GM12878 (cell line): Measurements from ENCODE around the gene TP53I11. TPM values are rescaled to one million over a fixed set of nuclear protein-coding genes. Genes with fewer than 3 reads are reported as not detected.

Experiments used
- ATAC-seq: fragments of 200-7000 bp; cut with Tn5 transposase; 3 replicates; pipeline ENCODE4 v1.9.1; 2020; ENCODE audit warnings: mild to moderate bottlenecking, moderate library complexity
- BruUV-seq: library from RNA; stranded (reverse); fragments of 400-500 nt; replicated peaks from 2 replicates; lab custom pipeline; 2021; lab: Mats Ljungman, UMichigan
- CTCF ChIA-PET: fragments of 300-600 bp; sonication (Branson Sonifier 250); formaldehyde crosslinking; extraction: SDS; loops from one replicate; lab custom pipeline; 2021; ENCODE audit warnings: inconsistent platforms; lab: Yijun Ruan, JAX
- POLR2A ChIA-PET: fragments of 350-600 bp; formaldehyde crosslinking; extraction: SDS; loops from one replicate; lab custom pipeline; 2021; ENCODE audit warnings: inconsistent platforms; lab: Charles Lee
- RAD21 ChIA-PET: fragments of 300-600 bp; sonication (Branson Sonifier 250); formaldehyde crosslinking; loops from one replicate; lab custom pipeline; 2023; ENCODE audit warnings: antibody characterized with exemption; ENCODE audit not compliant: unreplicated experiment; lab: Charles Lee
- SMC1A ChIA-PET: fragments of 300-600 bp; sonication (Branson Sonifier 250); formaldehyde crosslinking; loops from one replicate; lab custom pipeline; 2023; ENCODE audit not compliant: unreplicated experiment, uncharacterized antibody; lab: Charles Lee
- DNase-seq: peaks from one replicate; pipeline ENCODE4 v3.0.0-alpha.2; 2011; ENCODE audit warnings: low read depth, low spot score
- FAIRE-seq: peaks from 3 replicates; lab custom pipeline; 2011; peaks lifted over from hg19 to GRCh38; lab: Jason Lieb, UNC
- H2AFZ ChIP-seq: 2 replicates; pipeline ENCODE4 v1.6.0; 2011; ENCODE audit warnings: low read depth, low read length, control low read depth; ENCODE audit not compliant: control insufficient read depth
- H3K27ac ChIP-seq: 2 replicates; pipeline ENCODE4 v1.5.1; 2011; ENCODE audit warnings: control low read depth; ENCODE audit not compliant: control insufficient read depth, insufficient read depth
- H3K27me3 ChIP-seq, 2 experiments: replicated peaks in 1 of 2; 2 replicates each; pipeline versions ENCODE4 v1.6.0 to v1.6.1; 2011; ENCODE audit warnings: low read length in 1 of 2; ENCODE audit not compliant: control insufficient read depth in 2 of 2, insufficient read depth in 2 of 2
- H3K36me3 ChIP-seq, 2 experiments: 2 replicates each; pipeline ENCODE4 v1.5.1; 2011; ENCODE audit warnings: low read length in 1 of 2; ENCODE audit not compliant: control insufficient read depth in 2 of 2, insufficient read depth in 2 of 2
- H3K4me1 ChIP-seq: 2 replicates; pipeline ENCODE4 v1.6.1; 2011; ENCODE audit warnings: mild to moderate bottlenecking, low read length, moderate library complexity, mixed read lengths; ENCODE audit not compliant: control insufficient read depth, insufficient read depth
- H3K4me2 ChIP-seq: 2 replicates; pipeline ENCODE4 v1.6.0; 2011; ENCODE audit warnings: control low read depth; ENCODE audit not compliant: control insufficient read depth, insufficient read depth
- H3K4me3 ChIP-seq: fragments of 200-600 bp; sonication (generic); 2 replicates; pipeline ENCODE4 v1.5.1; 2016
- H3K79me2 ChIP-seq: 2 replicates; pipeline ENCODE4 v1.6.0; 2011; ENCODE audit warnings: low read length; ENCODE audit not compliant: control insufficient read depth, insufficient read depth
- H3K9ac ChIP-seq: 2 replicates; pipeline ENCODE4 v1.8.0; 2011; ENCODE audit warnings: low read length, control low read depth, mixed read lengths; ENCODE audit not compliant: control insufficient read depth, insufficient read depth
- H3K9me3 ChIP-seq: replicated peaks from 3 replicates; pipeline ENCODE4 v1.5.1; 2011; ENCODE audit warnings: mild to moderate bottlenecking, low read length; ENCODE audit not compliant: control insufficient read depth, insufficient read depth
- H4K20me1 ChIP-seq: 2 replicates; pipeline ENCODE4 v1.6.0; 2011; ENCODE audit not compliant: control insufficient read depth, insufficient read depth
- CREB1 ChIP-seq: IDR thresholded peaks from 2 replicates; pipeline ENCODE4 v1.6.1; 2012; ENCODE audit warnings: low read depth, mild to moderate bottlenecking, inconsistent platforms
- HCFC1 ChIP-seq: fragments of 150-350 bp; IDR thresholded peaks from 2 replicates; pipeline ENCODE4 v1.6.1; 2014; ENCODE audit warnings: low read length
- HDGF ChIP-seq: fragments of 450-650 bp; IDR thresholded peaks from 2 replicates; pipeline ENCODE4 v1.6.1; 2016; ENCODE audit warnings: antibody characterized with exemption
- LARP7 ChIP-seq: fragments of 450-650 bp; IDR thresholded peaks from 2 replicates; pipeline ENCODE4 v1.6.1; 2017; ENCODE audit warnings: mild to moderate bottlenecking
- MYC ChIP-seq: IDR thresholded peaks from 2 replicates; pipeline ENCODE4 v1.6.1; 2011; ENCODE audit warnings: mild to moderate bottlenecking, low read length, moderate library complexity, inconsistent platforms; ENCODE audit not compliant: insufficient read depth, insufficient replicate concordance, insufficient read length, severe bottlenecking
- RFX5 ChIP-seq: IDR thresholded peaks from 2 replicates; pipeline ENCODE4 v1.6.1; 2011; ENCODE audit warnings: low read depth, low read length, improper control_type of control experiment
- WGBS: methylation state at CpG from one replicate; pipeline ENCODE4 v1.1.6; 2016; ENCODE audit warnings: low lambda C conversion rate; ENCODE audit not compliant: insufficient replicate concordance, insufficient coverage; ENCODE audit errors: missing lambda C conversion rate; 5-methylcytosine and 5-hydroxymethylcytosine counted together
- in situ Hi-C: fragments of 300-500 bp; cut with MboI; formaldehyde crosslinking; loops from 9 replicates; pipeline ENCODE4 v1.14.3; 2018; ENCODE audit warnings: mixed read lengths
- intact Hi-C: fragments of 100-400 bp; cut with micrococcal nuclease; formaldehyde crosslinking; loops from one replicate; pipeline ENCODE4 v1.14.2; 2022; ENCODE audit not compliant: unreplicated experiment
- polyA plus RNA-seq, 11 experiments: library from polyadenylated mRNA; depleted of rRNA in 4 of 11; unstranded in 6 of 11; stranded (reverse) in 5 of 11; fragments of >200 nt; fragmentation: Nextera tagmentation in 4 of 11; fragmentation: Illumina TruSeq in 1 of 11; extraction: Ambion mirVana in 4 of 11; extraction: Trizol in 1 of 11; gene quantifications; 1 replicate in 1 of 11; 2 replicates in 10 of 11; pipeline versions ENCODE4 v1.2.1 to v1.2.3, GENCODE V29; 2011 to 2016; ENCODE audit warnings: inconsistent platforms in 2 of 11, missing spikeins in 2 of 11, low read depth in 1 of 11
- total RNA-seq, 4 experiments: library from RNA; depleted of rRNA in 3 of 4; stranded (reverse); fragments of >200 nt in 3 of 4; fragmentation: Illumina TruSeq in 1 of 4; extraction: Trizol in 1 of 4; gene quantifications; 2 replicates each; pipeline versions ENCODE4 v1.2.1 to v1.2.3, GENCODE V29; 2013 to 2021
- TF ChIP-seq, protein P1 (sequence below): fragments of 450-650 bp; IDR thresholded peaks from 2 replicates; pipeline ENCODE4 v1.6.1; 2017; ENCODE audit warnings: antibody characterized with exemption, mild to moderate bottlenecking, moderate library complexity
- TF ChIP-seq, protein P2 (sequence below): fragments of 450-650 bp; IDR thresholded peaks from 2 replicates; pipeline ENCODE4 v1.6.1; 2014; ENCODE audit warnings: mild to moderate bottlenecking
- TF ChIP-seq, protein P3 (sequence below): fragments of 450-650 bp; IDR thresholded peaks from 2 replicates; pipeline ENCODE4 v1.6.1; 2017; ENCODE audit warnings: mild to moderate bottlenecking, moderate library complexity

Gene TP53I11
- total and polyA plus RNA-seq, 10 of the 15 experiments (the other 5 are each of a cell fraction or from before 2014, with no cell fraction given): 0.03 to 0.28 (median 0.17) TPM; not detected in 3

DNA sequence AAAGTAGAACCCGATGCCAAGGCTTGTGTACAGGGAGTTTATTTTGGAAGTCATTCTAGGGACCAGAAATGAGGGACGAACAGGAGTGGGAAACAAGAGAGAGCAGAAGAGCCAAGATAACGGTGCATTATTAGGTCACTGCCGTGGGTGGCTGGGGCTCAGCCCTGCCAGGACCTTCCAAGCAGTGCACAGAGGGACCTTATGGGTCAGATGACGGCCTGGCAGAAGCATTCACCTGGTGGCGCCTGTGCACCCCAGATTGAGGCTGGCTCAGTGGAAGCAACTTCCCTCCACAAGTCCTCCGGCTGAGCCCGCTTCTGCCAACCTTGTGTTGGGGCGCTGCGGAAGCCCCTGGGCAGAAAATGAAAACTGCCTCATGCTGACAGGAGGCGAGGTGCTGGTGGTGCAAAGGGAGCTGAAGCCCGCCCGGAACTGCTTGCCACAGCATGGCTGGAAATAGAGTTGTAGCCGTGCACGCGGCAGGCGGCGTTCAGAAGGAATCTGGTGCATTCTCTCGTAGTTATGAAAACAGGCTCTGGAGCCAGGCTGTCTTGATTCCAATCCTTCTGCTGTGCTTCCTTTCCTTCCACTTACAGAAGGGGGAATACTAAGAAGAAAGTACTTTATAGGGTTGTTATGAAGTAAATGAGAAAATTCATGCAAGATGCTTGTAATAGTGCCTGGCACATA, 22.2 kb upstream of the TP53I11 start:
- BruUV-seq: no TSS peak
- 51% methylated on average over 19 of the region's 19 CpGs for WGBS
- TF ChIP-seq LARP7 (no peak), MYC (no peak)
- SMC1A ChIA-PET: no interaction called here
- H3K27ac ChIP-seq: no peak overlapping the region
- CTCF ChIA-PET: no interaction called here
- DNase-seq (no peak), ATAC-seq (no peak), FAIRE-seq (no peak)
- H3K9ac ChIP-seq: no peak overlapping the region
- no peaks in the 10 kb centered on the region for H4K20me1 ChIP-seq
- no peaks in the 10 kb centered on the region for H3K36me3 ChIP-seq
- no peak overlapping the region for H3K4me3 ChIP-seq
- H3K4me2 ChIP-seq: no peak overlapping the region
- H3K79me2 ChIP-seq: no peaks in the 10 kb centered on the region
- H2AFZ ChIP-seq: no peak overlapping the region
- H3K9me3 ChIP-seq: no peaks in the 10 kb centered on the region
- H3K4me1 ChIP-seq: no peaks in the 10 kb centered on the region
- peaks cover 0 to 1% of the 10 kb centered on the region in 2 experiments; a peak in 2 of 4 replicates for H3K27me3 ChIP-seq
- intact Hi-C loops (no loop called here), in situ Hi-C loops (no loop called here)
- POLR2A ChIA-PET: no interaction called here
- RAD21 ChIA-PET: no interaction called here

DNA sequence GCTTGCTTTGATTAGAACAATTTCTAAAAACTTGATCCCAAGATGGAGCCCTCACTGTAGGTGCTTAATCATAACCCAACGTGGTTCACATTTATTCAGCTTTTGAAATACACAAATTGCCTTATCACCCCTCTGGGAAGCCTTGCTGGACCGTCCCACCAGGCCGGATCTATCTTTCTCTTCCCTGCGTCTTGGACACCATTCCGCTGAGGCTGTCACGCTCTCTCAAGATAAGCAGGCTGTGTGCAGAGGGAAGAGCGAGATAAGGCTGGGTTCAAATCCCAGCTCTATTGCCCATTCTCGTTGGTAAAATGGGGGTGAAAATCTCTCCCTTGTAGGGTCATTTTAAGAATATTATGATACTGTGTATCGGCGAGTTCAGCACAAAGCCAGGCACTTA, 20.5 kb upstream of the TP53I11 start:
- H3K27ac ChIP-seq: no peak overlapping the region
- H3K36me3 ChIP-seq: no peaks in the 10 kb centered on the region
- H3K79me2 ChIP-seq: no peaks in the 10 kb centered on the region
- CTCF ChIA-PET: no interaction called here
- FAIRE-seq: no peak
- SMC1A ChIA-PET: no interaction called here
- H3K4me3 ChIP-seq: no peak overlapping the region
- POLR2A ChIA-PET: no interaction called here
- no peak for DNase-seq
- 22% methylated on average over 10 of the region's 10 CpGs for WGBS
- no peak for ATAC-seq
- H3K4me2 ChIP-seq: no peak overlapping the region
- no TSS peak for BruUV-seq
- in situ Hi-C loops: no loop called here
- intact Hi-C loops: no loop called here
- no peaks in the 10 kb centered on the region for H3K9me3 ChIP-seq
- no peak overlapping the region for H2AFZ ChIP-seq
- H3K9ac ChIP-seq: no peak overlapping the region
- H3K27me3 ChIP-seq: peaks cover 0 to 2% of the 10 kb centered on the region in 2 experiments; a peak in 2 of 4 replicates
- RAD21 ChIA-PET: interaction anchor here (1.3 kb wide), 1 partner anchor 135 kb away, joined by 3 read pairs; no protein-coding TSS in a partner anchor
- no peaks in the 10 kb centered on the region for H3K4me1 ChIP-seq
- H4K20me1 ChIP-seq: no peaks in the 10 kb centered on the region
- TF ChIP-seq, protein P1, sequence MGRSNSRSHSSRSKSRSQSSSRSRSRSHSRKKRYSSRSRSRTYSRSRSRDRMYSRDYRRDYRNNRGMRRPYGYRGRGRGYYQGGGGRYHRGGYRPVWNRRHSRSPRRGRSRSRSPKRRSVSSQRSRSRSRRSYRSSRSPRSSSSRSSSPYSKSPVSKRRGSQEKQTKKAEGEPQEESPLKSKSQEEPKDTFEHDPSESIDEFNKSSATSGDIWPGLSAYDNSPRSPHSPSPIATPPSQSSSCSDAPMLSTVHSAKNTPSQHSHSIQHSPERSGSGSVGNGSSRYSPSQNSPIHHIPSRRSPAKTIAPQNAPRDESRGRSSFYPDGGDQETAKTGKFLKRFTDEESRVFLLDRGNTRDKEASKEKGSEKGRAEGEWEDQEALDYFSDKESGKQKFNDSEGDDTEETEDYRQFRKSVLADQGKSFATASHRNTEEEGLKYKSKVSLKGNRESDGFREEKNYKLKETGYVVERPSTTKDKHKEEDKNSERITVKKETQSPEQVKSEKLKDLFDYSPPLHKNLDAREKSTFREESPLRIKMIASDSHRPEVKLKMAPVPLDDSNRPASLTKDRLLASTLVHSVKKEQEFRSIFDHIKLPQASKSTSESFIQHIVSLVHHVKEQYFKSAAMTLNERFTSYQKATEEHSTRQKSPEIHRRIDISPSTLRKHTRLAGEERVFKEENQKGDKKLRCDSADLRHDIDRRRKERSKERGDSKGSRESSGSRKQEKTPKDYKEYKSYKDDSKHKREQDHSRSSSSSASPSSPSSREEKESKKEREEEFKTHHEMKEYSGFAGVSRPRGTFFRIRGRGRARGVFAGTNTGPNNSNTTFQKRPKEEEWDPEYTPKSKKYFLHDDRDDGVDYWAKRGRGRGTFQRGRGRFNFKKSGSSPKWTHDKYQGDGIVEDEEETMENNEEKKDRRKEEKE: no peak
- TF ChIP-seq CREB1 (no peak), HCFC1 (no peak), HDGF (no peak), RFX5 (no peak)
- TF ChIP-seq, protein P2, sequence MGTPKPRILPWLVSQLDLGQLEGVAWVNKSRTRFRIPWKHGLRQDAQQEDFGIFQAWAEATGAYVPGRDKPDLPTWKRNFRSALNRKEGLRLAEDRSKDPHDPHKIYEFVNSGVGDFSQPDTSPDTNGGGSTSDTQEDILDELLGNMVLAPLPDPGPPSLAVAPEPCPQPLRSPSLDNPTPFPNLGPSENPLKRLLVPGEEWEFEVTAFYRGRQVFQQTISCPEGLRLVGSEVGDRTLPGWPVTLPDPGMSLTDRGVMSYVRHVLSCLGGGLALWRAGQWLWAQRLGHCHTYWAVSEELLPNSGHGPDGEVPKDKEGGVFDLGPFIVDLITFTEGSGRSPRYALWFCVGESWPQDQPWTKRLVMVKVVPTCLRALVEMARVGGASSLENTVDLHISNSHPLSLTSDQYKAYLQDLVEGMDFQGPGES: no peak
- TF ChIP-seq, protein P3, sequence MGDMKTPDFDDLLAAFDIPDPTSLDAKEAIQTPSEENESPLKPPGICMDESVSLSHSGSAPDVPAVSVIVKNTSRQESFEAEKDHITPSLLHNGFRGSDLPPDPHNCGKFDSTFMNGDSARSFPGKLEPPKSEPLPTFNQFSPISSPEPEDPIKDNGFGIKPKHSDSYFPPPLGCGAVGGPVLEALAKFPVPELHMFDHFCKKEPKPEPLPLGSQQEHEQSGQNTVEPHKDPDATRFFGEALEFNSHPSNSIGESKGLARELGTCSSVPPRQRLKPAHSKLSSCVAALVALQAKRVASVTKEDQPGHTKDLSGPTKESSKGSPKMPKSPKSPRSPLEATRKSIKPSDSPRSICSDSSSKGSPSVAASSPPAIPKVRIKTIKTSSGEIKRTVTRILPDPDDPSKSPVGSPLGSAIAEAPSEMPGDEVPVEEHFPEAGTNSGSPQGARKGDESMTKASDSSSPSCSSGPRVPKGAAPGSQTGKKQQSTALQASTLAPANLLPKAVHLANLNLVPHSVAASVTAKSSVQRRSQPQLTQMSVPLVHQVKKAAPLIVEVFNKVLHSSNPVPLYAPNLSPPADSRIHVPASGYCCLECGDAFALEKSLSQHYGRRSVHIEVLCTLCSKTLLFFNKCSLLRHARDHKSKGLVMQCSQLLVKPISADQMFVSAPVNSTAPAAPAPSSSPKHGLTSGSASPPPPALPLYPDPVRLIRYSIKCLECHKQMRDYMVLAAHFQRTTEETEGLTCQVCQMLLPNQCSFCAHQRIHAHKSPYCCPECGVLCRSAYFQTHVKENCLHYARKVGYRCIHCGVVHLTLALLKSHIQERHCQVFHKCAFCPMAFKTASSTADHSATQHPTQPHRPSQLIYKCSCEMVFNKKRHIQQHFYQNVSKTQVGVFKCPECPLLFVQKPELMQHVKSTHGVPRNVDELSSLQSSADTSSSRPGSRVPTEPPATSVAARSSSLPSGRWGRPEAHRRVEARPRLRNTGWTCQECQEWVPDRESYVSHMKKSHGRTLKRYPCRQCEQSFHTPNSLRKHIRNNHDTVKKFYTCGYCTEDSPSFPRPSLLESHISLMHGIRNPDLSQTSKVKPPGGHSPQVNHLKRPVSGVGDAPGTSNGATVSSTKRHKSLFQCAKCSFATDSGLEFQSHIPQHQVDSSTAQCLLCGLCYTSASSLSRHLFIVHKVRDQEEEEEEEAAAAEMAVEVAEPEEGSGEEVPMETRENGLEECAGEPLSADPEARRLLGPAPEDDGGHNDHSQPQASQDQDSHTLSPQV: no peak
